ENCODE results near the gene ZNF609.

DNA sequence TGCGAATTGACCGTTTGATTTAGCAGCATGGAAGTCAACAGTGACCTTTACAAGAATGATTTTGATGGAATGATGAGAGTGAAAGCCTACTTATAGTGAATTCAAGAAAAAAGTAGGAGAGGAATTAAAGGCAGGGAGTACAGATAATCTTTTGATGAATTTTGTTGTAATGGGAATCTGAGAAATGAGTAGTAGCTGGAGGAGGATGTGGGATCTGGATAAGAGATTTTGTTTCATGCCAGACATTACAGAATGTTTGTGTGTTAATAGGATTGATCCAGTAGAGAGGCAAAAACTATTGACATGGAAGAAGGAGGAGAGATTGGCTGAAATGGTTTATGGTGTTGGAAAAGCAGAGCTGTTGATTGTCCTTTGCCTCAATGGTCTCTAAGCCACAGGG, 17.4 kb upstream of the ZNF609 start:
- TF ChIP-seq, protein P1, sequence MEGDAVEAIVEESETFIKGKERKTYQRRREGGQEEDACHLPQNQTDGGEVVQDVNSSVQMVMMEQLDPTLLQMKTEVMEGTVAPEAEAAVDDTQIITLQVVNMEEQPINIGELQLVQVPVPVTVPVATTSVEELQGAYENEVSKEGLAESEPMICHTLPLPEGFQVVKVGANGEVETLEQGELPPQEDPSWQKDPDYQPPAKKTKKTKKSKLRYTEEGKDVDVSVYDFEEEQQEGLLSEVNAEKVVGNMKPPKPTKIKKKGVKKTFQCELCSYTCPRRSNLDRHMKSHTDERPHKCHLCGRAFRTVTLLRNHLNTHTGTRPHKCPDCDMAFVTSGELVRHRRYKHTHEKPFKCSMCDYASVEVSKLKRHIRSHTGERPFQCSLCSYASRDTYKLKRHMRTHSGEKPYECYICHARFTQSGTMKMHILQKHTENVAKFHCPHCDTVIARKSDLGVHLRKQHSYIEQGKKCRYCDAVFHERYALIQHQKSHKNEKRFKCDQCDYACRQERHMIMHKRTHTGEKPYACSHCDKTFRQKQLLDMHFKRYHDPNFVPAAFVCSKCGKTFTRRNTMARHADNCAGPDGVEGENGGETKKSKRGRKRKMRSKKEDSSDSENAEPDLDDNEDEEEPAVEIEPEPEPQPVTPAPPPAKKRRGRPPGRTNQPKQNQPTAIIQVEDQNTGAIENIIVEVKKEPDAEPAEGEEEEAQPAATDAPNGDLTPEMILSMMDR (IDR thresholded peaks at IDR 0.05), result no peak
- no peak for TF ChIP-seq POLR2A (IDR thresholded peaks at IDR 0.05)

Data from body of pancreas (tissue), 4 donors.